ENCODE measurements around the gene ATG7.

- TF ChIP-seq CTCF (IDR thresholded peaks at IDR 0.05; ENCODE audit: borderline replicate concordance, extremely low read depth, low read length, poor library complexity, severe bottlenecking) (no peak), EZH2 (IDR thresholded peaks at IDR 0.05; ENCODE audit: borderline replicate concordance, low read depth, low read length, severe bottlenecking) (no peak)
Measured at GRCh38 chr3:11282250-11283138, 10.3 kb downstream of the ATG7 start.
